Gastrocnemius medialis (tissue), 4 donors: ENCODE results near the gene CHKA. TPM values are rescaled to one million over a fixed set of nuclear protein-coding genes. Genes with fewer than 3 reads are reported as not detected.

ENCODE experiments used
- ATAC-seq, 2 donors: fragments of 150-250 bp; one replicate each; pipeline ENCODE4 v1.9.1; 2016
- DNase-seq, 2 donors: peaks; one replicate each; pipeline ENCODE4 v3.0.0-alpha.2; 2019
- H3K27ac ChIP-seq, 4 donors: fragments of 200-600 bp; sonication (generic); 1 replicate in 1 of 4; 2 replicates in 3 of 4; pipeline ENCODE4 v1.5.1; 2016 to 2018; ENCODE audit warnings: mild to moderate bottlenecking in 2 of 4, moderate library complexity in 1 of 4
- H3K27me3 ChIP-seq, 3 donors: fragments of 200-600 bp; sonication (generic) in 2 of 3; 1 replicate in 1 of 3; 2 replicates in 2 of 3; pipeline versions ENCODE4 v1.5.1 to v1.6.0; 2016 to 2019; ENCODE audit warnings: mild to moderate bottlenecking in 1 of 3, moderate library complexity in 1 of 3
- H3K36me3 ChIP-seq, 2 donors: fragments of 200-600 bp; sonication (generic) in 1 of 2; one replicate each; pipeline ENCODE4 v1.5.1; 2017 to 2018
- H3K4me1 ChIP-seq, 2 donors: fragments of 200-600 bp; sonication (generic) in 1 of 2; one replicate each; pipeline ENCODE4 v1.5.1; 2016 to 2017; ENCODE audit warnings: mild to moderate bottlenecking in 2 of 2
- H3K4me3 ChIP-seq, 4 donors: fragments of 200-600 bp; sonication (generic) in 3 of 4; 1 replicate in 1 of 4; 2 replicates in 3 of 4; pipeline ENCODE4 v1.5.1; 2016 to 2019; ENCODE audit warnings: mild to moderate bottlenecking in 2 of 4
- H3K9me3 ChIP-seq, 3 donors: fragments of 200-600 bp; sonication (generic) in 2 of 3; 1 replicate in 1 of 3; 2 replicates in 2 of 3; pipeline ENCODE4 v1.5.1; 2016 to 2019
- POLR2A ChIP-seq, 2 donors: fragments of 450-650 bp; IDR thresholded peaks; one replicate each; pipeline ENCODE4 v1.6.1; 2017; ENCODE audit warnings: antibody characterized with exemption in 2 of 2, mild to moderate bottlenecking in 2 of 2, moderate library complexity in 2 of 2
- in situ Hi-C, 4 donors: fragments of 200-750 bp; cut with MboI; loops; one replicate each; pipeline versions ENCODE4 v1.15.0 to v1.8.0; 2017; ENCODE audit warnings: low sequenced_read_pairs in 4 of 4
- intact Hi-C: fragments of 100-400 bp; cut with DNase I; formaldehyde crosslinking; loops from one replicate; pipeline ENCODE4 v1.15.1; 2023; ENCODE audit warnings: low total_unique reads
- total RNA-seq, 4 donors: library from RNA; depleted of rRNA; stranded (reverse); fragments of >200 nt; gene quantifications; one replicate each; pipeline versions ENCODE4 v1.1.0 to v1.2.3, GENCODE V29; 2016
- TF ChIP-seq, protein P1 (sequence below), 5 experiments: fragments of 450-650 bp in 3 of 5; fragments of 200-600 bp in 2 of 5; sonication (generic) in 2 of 5; IDR thresholded peaks in 4 of 5; conservative IDR thresholded peaks in 1 of 5; 1 replicate in 4 of 5; 2 replicates in 1 of 5; pipeline ENCODE4 v1.5.1; 2016 to 2019; ENCODE audit warnings: antibody characterized with exemption in 5 of 5, mild to moderate bottlenecking in 3 of 5, moderate library complexity in 3 of 5

Gene CHKA
- total RNA-seq, 4 donors from 2014 or later: 7.3 to 20.9 (median 12.3) TPM

DNA sequence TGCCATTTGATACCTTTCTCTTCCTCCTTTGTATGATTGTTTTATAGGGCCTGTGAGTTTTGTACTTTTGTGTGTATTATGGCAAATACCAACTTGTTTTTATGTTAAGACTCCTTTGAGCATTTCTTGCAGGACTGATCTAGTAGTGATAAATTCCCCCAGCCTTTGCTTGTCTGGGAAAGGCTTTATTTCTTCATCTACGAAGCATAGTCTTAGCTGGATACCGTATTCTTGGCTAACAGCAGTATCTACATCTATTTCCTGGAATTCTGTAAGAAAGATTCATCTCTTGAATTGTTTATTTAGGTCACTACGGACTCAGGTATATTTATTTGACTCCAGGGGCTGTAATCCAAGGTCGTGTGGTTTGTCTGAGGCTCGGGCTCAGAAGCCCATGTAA, 96.7 kb downstream of the CHKA start:
- in situ Hi-C loops (no loop called here), intact Hi-C loops (no loop called here)
- no peaks in the 10 kb centered on the region for H3K27me3 ChIP-seq
- no peak overlapping the region for H3K4me3 ChIP-seq
- no peaks in the 10 kb centered on the region for H3K9me3 ChIP-seq
- TF ChIP-seq POLR2A (IDR thresholded peaks at IDR 0.05): no peak
- TF ChIP-seq, protein P1, sequence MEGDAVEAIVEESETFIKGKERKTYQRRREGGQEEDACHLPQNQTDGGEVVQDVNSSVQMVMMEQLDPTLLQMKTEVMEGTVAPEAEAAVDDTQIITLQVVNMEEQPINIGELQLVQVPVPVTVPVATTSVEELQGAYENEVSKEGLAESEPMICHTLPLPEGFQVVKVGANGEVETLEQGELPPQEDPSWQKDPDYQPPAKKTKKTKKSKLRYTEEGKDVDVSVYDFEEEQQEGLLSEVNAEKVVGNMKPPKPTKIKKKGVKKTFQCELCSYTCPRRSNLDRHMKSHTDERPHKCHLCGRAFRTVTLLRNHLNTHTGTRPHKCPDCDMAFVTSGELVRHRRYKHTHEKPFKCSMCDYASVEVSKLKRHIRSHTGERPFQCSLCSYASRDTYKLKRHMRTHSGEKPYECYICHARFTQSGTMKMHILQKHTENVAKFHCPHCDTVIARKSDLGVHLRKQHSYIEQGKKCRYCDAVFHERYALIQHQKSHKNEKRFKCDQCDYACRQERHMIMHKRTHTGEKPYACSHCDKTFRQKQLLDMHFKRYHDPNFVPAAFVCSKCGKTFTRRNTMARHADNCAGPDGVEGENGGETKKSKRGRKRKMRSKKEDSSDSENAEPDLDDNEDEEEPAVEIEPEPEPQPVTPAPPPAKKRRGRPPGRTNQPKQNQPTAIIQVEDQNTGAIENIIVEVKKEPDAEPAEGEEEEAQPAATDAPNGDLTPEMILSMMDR (IDR thresholded peaks at IDR 0.05 in 4 of 5, conservative IDR thresholded peaks at IDR 0.05 in 1 of 5): no peak
- no peaks in the 10 kb centered on the region for H3K36me3 ChIP-seq
- DNase-seq (no peak), ATAC-seq (no peak)
- H3K4me1 ChIP-seq: peaks cover 2 to 4% of the 10 kb centered on the region in 2 donors
- H3K27ac ChIP-seq: no peak overlapping the region

DNA sequence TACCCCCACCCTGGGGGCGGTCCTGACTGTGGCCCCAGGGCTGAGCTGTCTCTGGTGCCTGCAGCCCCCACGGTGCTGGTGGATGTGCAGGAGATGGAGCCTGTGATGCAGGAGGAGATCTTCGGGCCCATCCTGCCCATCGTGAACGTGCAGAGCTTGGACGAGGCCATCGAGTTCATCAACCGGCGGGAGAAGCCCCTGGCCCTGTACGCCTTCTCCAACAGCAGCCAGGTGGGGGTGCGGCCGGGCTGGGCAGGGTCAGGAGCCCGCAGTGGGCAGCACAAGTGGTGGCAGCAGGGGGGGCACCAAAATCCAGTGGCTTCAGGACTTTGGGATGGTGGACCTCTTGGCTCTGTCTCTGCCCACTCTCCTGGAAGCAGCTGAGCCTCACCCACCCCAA, 98.7 kb downstream of the CHKA start:
- Histone ChIP-seq H3K27ac (no peak overlapping the region), H3K4me3 (no peak overlapping the region), H3K4me1 (no peaks in the 10 kb centered on the region), H3K36me3 (no peaks in the 10 kb centered on the region), H3K27me3 (no peaks in the 10 kb centered on the region), H3K9me3 (no peaks in the 10 kb centered on the region)
- ATAC-seq (no peak), DNase-seq (no peak)
- TF ChIP-seq, protein P1 (IDR thresholded peaks at IDR 0.05 in 4 of 5, conservative IDR thresholded peaks at IDR 0.05 in 1 of 5): no peak
- TF ChIP-seq POLR2A (IDR thresholded peaks at IDR 0.05): no peak
- in situ Hi-C loops: no loop called here
- intact Hi-C loops: no loop called here

DNA sequence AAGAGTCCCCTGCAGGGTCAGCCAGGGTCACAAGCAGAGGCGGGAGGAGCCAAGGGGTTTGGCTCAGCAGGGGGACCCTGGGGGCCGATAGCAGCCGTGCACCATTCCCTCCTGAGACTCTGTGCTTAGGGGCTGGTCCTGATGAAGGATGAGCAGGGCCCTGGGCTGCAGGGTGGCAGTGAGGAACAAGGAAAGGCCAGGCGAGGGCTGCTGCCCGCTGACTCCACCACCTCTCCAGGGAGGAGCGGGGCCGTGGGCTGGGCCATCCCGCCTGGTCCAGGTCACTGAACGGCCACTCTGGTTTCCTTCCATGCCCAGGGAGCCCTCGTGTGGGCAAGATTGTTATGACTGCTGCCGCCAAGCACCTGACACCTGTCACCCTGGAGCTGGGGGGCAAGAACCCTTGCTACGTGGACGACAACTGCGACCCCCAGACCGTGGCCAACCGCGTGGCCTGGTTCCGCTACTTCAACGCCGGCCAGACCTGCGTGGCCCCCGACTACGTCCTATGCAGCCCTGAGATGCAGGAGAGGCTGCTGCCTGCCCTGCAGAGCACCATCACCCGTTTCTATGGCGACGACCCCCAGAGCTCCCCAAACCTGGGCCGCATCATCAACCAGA, 99.9 kb downstream of the CHKA start:
- H3K9me3 ChIP-seq: no peaks in the 10 kb centered on the region
- no peaks in the 10 kb centered on the region for H3K4me1 ChIP-seq
- TF ChIP-seq POLR2A (IDR thresholded peaks at IDR 0.05): no peak
- TF ChIP-seq, protein P1 (IDR thresholded peaks at IDR 0.05 in 4 of 5, conservative IDR thresholded peaks at IDR 0.05 in 1 of 5): peak in 1 of 5 experiments; percentile 11
- H3K4me3 ChIP-seq: no peak overlapping the region
- in situ Hi-C loops: no loop called here
- H3K36me3 ChIP-seq: no peaks in the 10 kb centered on the region
- DNase-seq (no peak), ATAC-seq (no peak)
- no peaks in the 10 kb centered on the region for H3K27me3 ChIP-seq
- intact Hi-C loops: no loop called here
- H3K27ac ChIP-seq: no peak overlapping the region

DNA sequence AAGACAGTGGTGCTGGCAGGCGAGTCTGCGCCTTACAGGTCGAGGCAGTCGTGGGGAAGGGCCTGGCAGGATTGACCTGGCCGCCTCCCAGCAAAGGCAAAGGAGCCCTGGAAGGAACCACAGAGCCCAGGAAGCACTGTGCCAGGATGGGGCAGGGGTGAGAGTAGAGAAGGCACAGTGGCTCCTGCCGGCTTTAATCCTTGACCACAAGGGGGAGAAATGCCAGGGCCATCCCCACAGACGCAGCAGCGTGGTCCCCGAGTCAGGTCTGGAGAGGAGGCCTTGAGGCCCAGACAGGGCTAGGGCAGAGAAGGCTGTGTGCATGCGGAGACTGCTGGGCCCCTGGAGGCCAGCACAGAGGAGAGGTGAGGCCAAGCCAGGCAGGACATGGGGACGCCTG, 100.6 kb downstream of the CHKA start:
- Histone ChIP-seq H3K27me3 (no peaks in the 10 kb centered on the region), H3K36me3 (no peaks in the 10 kb centered on the region), H3K4me3 (no peak overlapping the region), H3K27ac (no peak overlapping the region), H3K9me3 (no peaks in the 10 kb centered on the region), H3K4me1 (no peaks in the 10 kb centered on the region)
- in situ Hi-C loops: no loop called here
- TF ChIP-seq, protein P1 (IDR thresholded peaks at IDR 0.05 in 4 of 5, conservative IDR thresholded peaks at IDR 0.05 in 1 of 5): no peak
- TF ChIP-seq POLR2A (IDR thresholded peaks at IDR 0.05): no peak
- intact Hi-C loops: no loop called here
- ATAC-seq (no peak), DNase-seq (no peak)

DNA sequence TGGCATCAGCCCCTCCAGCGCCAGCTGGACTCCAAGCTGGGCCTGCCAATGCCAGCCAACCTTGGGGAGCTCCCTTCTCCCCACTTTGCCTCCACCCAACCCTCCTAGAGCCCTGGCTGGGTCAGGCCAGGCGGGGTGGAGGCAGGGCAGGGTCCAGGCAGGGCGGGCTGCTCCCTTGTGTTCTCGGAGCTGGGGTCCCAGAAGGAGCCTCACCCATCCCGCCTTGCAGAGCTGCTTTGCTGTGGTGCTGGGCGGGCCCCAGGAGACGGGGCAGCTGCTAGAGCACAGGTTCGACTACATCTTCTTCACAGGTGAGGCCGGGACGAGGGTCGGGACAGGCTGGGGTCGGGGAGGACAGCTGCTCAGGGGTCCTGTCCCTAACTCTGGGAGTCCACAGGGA, 101.7 kb downstream of the CHKA start:
- TF ChIP-seq, protein P1 (IDR thresholded peaks at IDR 0.05 in 4 of 5, conservative IDR thresholded peaks at IDR 0.05 in 1 of 5): no peak
- no peak for TF ChIP-seq POLR2A (IDR thresholded peaks at IDR 0.05)
- no peak for DNase-seq
- H3K36me3 ChIP-seq: no peaks in the 10 kb centered on the region
- intact Hi-C loops: no loop called here
- in situ Hi-C loops: no loop called here
- no peaks in the 10 kb centered on the region for H3K27me3 ChIP-seq
- H3K4me1 ChIP-seq: no peaks in the 10 kb centered on the region
- H3K27ac ChIP-seq: no peak overlapping the region
- no peak overlapping the region for H3K4me3 ChIP-seq
- no peaks in the 10 kb centered on the region for H3K9me3 ChIP-seq
- no peak for ATAC-seq
